Mucosa of stomach (tissue), 1 donor: Measurements from ENCODE around the gene FBXL19.

Source experiments
- H3K27me3 ChIP-seq: one replicate; pipeline ENCODE4 v1.7.0; 2013; ENCODE audit warnings: mild to moderate bottlenecking, low read length; ENCODE audit not compliant: control insufficient read depth, insufficient read depth
- H3K36me3 ChIP-seq: one replicate; pipeline ENCODE4 v1.7.0; 2013; ENCODE audit warnings: low read length; ENCODE audit not compliant: control insufficient read depth, insufficient read depth
- H3K4me1 ChIP-seq: one replicate; pipeline ENCODE4 v1.7.0; 2013; ENCODE audit warnings: mild to moderate bottlenecking, low read length; ENCODE audit not compliant: control insufficient read depth, insufficient read depth
- H3K4me3 ChIP-seq: one replicate; pipeline ENCODE4 v1.7.0; 2013; ENCODE audit warnings: low read length
- H3K9ac ChIP-seq: one replicate; pipeline ENCODE4 v1.7.0; 2013; ENCODE audit warnings: mild to moderate bottlenecking, low read length, moderate library complexity
- H3K9me3 ChIP-seq: one replicate; pipeline ENCODE4 v1.7.0; 2013; ENCODE audit warnings: mild to moderate bottlenecking, low read length, moderate library complexity; ENCODE audit not compliant: control insufficient read depth
- donor health status: Pancreatic carcinoma.

Gene FBXL19

GRCh38 chr16:30953511-30954124, 30.2 kb downstream of the FBXL19 start:
- H3K4me1 ChIP-seq = peaks cover 23% of the 10 kb centered on the region
- no peak overlapping the region for H3K9ac ChIP-seq
- H3K36me3 ChIP-seq = no peaks in the 10 kb centered on the region
- H3K27me3 ChIP-seq = no peaks in the 10 kb centered on the region
- no peak overlapping the region for H3K4me3 ChIP-seq
- H3K9me3 ChIP-seq = no peaks in the 10 kb centered on the region

GRCh38 chr16:30954993-30955392, 31.6 kb downstream of the FBXL19 start:
- no peaks in the 10 kb centered on the region for H3K9me3 ChIP-seq
- no peak overlapping the region for H3K9ac ChIP-seq
- peaks cover 23% of the 10 kb centered on the region for H3K4me1 ChIP-seq
- H3K27me3 ChIP-seq = no peaks in the 10 kb centered on the region
- no peak overlapping the region for H3K4me3 ChIP-seq
- H3K36me3 ChIP-seq = no peaks in the 10 kb centered on the region

DNA sequence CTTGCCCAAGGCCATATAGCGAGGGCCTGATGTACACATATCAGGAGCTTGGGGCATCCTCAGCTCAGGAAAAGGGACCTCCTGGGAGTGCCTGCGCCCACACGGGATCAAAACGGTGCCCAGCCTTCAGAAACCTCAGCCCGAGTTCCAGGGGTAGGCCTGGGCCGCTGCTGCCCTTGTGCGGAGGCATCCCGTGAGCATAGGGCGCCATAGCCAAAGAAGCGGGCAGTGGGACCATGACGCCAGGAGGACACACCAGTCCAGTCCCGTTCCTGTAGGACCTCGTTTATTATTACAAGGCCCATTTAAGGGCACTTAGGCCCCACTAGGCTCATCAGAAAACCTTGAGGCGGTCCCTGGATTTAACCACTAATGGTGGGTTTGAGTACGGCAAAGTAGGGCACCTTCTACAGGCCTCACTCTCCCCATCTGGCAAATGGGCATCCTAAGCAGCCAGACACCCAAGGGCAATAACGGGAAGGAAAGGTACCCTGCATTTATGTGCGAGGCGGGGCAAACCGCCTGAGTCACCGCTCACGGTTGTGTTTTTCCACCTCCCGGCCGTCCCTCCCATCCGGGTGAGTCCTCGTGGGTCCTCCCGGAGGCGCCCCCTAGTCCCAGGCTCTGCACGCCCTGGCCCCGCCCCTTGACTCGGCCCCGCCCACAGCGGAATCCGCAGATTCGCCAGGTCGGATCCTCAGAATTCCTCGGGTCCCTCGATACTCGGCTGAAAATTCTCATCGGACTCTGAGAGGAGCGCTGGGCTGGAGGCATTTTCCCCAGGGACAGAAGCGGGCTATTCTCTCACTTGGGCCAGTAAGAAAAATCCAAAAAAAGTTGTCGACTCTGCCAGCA, 33.5 kb downstream of the FBXL19 start:
- peak overlapping the region; percentile 93 for H3K9ac ChIP-seq
- H3K27me3 ChIP-seq = no peaks in the 10 kb centered on the region
- peaks cover 5% of the 10 kb centered on the region for H3K36me3 ChIP-seq
- peaks cover 14% of the 10 kb centered on the region for H3K4me1 ChIP-seq
- peak overlapping the region; percentile 87 for H3K4me3 ChIP-seq
- no peaks in the 10 kb centered on the region for H3K9me3 ChIP-seq

- peak within 1 kb of the TSS; percentile 93 for H3K9ac ChIP-seq
- peaks cover 14% of the 10 kb centered on the region for H3K4me1 ChIP-seq
- no peaks in the 10 kb centered on the region for H3K27me3 ChIP-seq
- H3K4me3 ChIP-seq = peak within 1 kb of the TSS; percentile 87
- H3K9me3 ChIP-seq = no peaks in the 10 kb centered on the region
- peaks cover 5% of the 10 kb centered on the region for H3K36me3 ChIP-seq
Measured at GRCh38 chr16:30957456-30958174, 34.2 kb downstream of the FBXL19 start, which contains the start of gene SETD1A. Gene SETD1A (plus strand): TSS chr16:30957754. CDS start chr16:30958732, 978 bp downstream.

DNA sequence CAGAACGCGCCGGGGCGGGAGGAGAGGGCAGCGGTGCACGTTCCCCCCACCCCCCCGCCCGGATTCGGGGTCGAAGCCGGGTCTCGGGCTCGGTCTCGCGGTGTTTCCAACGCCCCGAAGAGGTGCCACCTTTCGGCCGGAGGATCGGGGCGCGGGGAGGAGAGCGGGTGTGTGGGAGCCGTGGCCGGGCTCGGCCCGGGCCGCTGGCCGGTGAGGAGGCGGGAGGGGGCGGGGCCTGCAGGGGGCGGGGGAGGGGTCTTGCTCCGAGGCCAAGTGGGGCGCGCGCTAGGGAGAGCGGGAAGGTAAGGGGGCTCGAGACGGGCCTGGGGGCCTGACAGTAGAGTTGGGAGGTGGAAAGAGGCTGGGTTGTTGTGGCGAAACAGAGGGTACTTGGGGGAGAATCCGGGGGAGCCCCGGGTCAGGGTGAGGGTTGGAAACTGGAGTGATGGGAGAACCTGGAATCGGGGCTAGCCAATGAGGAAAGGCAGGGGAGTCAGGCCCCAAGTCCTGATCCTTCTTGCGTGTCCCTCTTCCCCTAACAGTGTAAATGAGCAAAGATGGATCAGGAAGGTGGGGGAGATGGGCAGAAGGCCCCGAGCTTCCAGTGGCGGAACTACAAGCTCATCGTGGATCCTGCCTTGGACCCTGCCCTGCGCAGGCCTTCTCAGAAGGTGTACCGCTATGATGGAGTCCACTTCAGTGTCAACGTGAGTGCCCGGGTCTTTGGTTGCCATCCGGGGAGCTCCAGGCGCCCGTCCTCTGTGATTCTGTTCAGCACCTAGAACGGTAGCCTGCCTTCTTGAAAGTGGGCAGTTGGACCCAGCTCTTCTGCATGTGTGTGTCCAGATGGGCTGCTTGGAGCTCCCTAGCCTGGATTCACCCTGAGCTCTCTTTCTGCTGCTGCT, 35.1 kb downstream of the FBXL19 start:
- Histone ChIP-seq H3K4me1 (peaks cover 14% of the 10 kb centered on the region), H3K9me3 (no peaks in the 10 kb centered on the region), H3K36me3 (peaks cover 5% of the 10 kb centered on the region), H3K4me3 (no peak overlapping the region), H3K9ac (peak overlapping the region; percentile 59), H3K27me3 (no peaks in the 10 kb centered on the region)

GRCh38 chr16:30961384-30961783, 38.0 kb downstream of the FBXL19 start:
- Histone ChIP-seq H3K27me3 (no peaks in the 10 kb centered on the region), H3K4me3 (no peak overlapping the region), H3K9me3 (no peaks in the 10 kb centered on the region), H3K36me3 (peaks cover 17% of the 10 kb centered on the region), H3K9ac (no peak overlapping the region), H3K4me1 (peaks cover 14% of the 10 kb centered on the region)

DNA sequence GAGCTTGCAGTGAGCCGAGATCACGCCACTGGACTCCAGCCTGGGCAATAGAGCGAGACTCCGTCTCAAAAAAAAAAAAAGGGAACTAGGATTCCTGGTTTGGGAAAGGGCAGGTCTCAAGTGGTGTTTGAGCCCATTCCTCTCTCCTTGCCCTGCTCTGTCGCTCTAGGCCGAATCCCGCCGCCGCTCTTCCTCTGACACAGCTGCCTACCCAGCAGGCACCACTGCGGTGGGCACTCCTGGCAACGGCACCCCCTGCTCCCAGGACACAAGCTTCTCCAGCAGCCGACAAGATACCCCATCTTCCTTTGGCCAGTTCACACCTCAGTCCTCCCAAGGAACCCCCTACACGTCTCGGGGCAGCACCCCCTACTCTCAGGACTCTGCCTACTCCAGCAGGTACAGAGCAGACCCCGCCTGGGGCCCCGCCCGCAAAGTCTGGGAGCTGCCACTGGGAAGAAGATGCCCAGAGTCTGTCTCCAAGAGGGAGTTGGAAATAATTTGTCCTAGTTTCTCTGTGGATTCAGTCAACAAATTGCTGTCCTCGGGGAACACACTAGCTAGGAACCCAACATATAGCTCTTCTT, 40.6 kb downstream of the FBXL19 start:
- Histone ChIP-seq H3K36me3 (peaks cover 19% of the 10 kb centered on the region), H3K9ac (no peak overlapping the region), H3K27me3 (no peaks in the 10 kb centered on the region), H3K9me3 (no peaks in the 10 kb centered on the region), H3K4me3 (no peak overlapping the region), H3K4me1 (peaks cover 1% of the 10 kb centered on the region)

DNA sequence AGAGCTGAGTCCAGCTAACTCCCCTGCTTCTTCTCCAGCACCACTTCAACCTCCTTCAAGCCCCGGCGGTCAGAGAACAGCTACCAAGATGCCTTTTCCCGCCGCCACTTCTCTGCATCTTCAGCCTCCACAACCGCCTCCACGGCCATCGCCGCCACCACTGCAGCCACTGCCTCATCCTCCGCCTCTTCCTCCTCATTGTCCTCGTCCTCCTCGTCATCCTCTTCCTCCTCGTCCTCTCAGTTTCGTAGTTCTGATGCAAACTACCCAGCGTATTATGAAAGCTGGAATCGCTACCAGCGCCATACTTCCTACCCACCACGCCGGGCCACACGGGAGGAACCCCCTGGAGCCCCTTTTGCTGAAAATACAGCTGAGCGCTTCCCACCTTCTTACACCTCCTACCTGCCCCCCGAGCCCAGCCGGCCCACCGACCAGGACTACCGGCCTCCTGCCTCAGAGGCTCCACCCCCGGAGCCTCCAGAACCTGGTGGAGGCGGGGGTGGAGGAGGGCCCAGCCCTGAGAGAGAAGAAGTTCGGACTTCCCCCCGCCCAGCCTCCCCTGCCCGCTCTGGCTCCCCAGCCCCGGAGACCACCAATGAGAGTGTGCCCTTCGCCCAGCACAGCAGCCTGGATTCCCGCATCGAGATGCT, 41.3 kb downstream of the FBXL19 start:
- H3K36me3 ChIP-seq = peaks cover 19% of the 10 kb centered on the region
- H3K9me3 ChIP-seq = no peaks in the 10 kb centered on the region

GRCh38 chr16:30965436-30965835, 42.1 kb downstream of the FBXL19 start:
- Histone ChIP-seq H3K9me3 (no peaks in the 10 kb centered on the region), H3K9ac (no peak overlapping the region), H3K4me1 (no peaks in the 10 kb centered on the region), H3K4me3 (no peak overlapping the region), H3K27me3 (no peaks in the 10 kb centered on the region), H3K36me3 (peaks cover 21% of the 10 kb centered on the region)

More for the DNA sequence above, 41.3 kb downstream of the FBXL19 start:
- no peak overlapping the region for H3K9ac ChIP-seq
- H3K4me3 ChIP-seq = no peak overlapping the region
- no peaks in the 10 kb centered on the region for H3K27me3 ChIP-seq
- no peaks in the 10 kb centered on the region for H3K4me1 ChIP-seq

GRCh38 chr16:30966033-30966619, 42.8 kb downstream of the FBXL19 start:
- no peaks in the 10 kb centered on the region for H3K9me3 ChIP-seq
- no peak overlapping the region for H3K4me3 ChIP-seq
- no peaks in the 10 kb centered on the region for H3K4me1 ChIP-seq
- peaks cover 27% of the 10 kb centered on the region for H3K36me3 ChIP-seq
- H3K27me3 ChIP-seq = no peaks in the 10 kb centered on the region
- no peak overlapping the region for H3K9ac ChIP-seq
